AG04449 (cell line): ENCODE data around the gene LIN9.

Experiments
- CTCF ChIA-PET: fragments of 350-600 bp; formaldehyde crosslinking; extraction: SDS; loops from one replicate; lab custom pipeline; 2021; ENCODE audit warnings: antibody characterized with exemption; lab: Yijun Ruan, JAX
- POLR2A ChIA-PET: fragments of 400-600, 350-600 bp; formaldehyde crosslinking; extraction: SDS; loops from one replicate; lab custom pipeline; 2020; ENCODE audit warnings: antibody characterized with exemption, inconsistent platforms; lab: Yijun Ruan, JAX
- DNase-seq: peaks from one replicate; pipeline ENCODE4 v3.0.0-alpha.2; 2010; ENCODE audit warnings: low read depth, low spot score
- H3K4me3 ChIP-seq: 2 replicates; pipeline ENCODE4 v1.5.1; 2011; ENCODE audit warnings: low read depth, mild to moderate bottlenecking, control low read depth, low read length
- TF ChIP-seq, protein P1 (sequence below): IDR thresholded peaks from one replicate; pipeline ENCODE4 v1.5.1; 2011; ENCODE audit warnings: mild to moderate bottlenecking, moderate library complexity, low read length, control low read depth, inconsistent platforms; ENCODE audit not compliant: insufficient read depth; ENCODE audit errors: missing control alignments

The LIN9 gene

GRCh38 chr1:226337276-226337875, 28.4 kb upstream of the LIN9 start:
- POLR2A ChIA-PET: no interaction called here
- H3K4me3 ChIP-seq: no peak overlapping the region
- TF ChIP-seq, protein P1, sequence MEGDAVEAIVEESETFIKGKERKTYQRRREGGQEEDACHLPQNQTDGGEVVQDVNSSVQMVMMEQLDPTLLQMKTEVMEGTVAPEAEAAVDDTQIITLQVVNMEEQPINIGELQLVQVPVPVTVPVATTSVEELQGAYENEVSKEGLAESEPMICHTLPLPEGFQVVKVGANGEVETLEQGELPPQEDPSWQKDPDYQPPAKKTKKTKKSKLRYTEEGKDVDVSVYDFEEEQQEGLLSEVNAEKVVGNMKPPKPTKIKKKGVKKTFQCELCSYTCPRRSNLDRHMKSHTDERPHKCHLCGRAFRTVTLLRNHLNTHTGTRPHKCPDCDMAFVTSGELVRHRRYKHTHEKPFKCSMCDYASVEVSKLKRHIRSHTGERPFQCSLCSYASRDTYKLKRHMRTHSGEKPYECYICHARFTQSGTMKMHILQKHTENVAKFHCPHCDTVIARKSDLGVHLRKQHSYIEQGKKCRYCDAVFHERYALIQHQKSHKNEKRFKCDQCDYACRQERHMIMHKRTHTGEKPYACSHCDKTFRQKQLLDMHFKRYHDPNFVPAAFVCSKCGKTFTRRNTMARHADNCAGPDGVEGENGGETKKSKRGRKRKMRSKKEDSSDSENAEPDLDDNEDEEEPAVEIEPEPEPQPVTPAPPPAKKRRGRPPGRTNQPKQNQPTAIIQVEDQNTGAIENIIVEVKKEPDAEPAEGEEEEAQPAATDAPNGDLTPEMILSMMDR: no peak
- DNase-seq: no peak
- CTCF ChIA-PET: interaction anchor here (1.7 kb wide), 1 partner anchor 212 kb away, joined by 4 read pairs; no protein-coding TSS in a partner anchor

DNA sequence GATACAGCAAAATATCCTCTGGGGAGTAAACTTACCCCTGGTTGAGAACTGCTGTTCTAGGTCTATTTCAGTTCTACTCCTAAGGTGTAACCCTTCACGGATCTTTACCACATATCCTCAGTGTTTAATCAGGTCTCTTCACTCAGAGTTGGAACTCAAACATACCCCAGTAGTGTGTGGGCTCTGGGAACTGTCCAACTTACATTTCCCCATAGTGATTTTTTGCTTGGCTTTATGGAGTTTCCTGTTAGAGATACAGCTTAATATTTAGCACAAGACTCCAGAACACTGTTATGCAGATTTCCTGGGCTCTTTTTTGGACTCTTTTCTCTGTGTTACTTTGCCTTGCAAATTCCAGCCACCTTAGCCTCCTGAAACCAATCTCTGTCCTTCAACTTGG, 26.7 kb upstream of the LIN9 start:
- ChIA-PET POLR2A (no interaction called here), CTCF (no interaction called here)
- H3K4me3 ChIP-seq: no peak overlapping the region
- TF ChIP-seq, protein P1: no peak
- no peak for DNase-seq

DNA sequence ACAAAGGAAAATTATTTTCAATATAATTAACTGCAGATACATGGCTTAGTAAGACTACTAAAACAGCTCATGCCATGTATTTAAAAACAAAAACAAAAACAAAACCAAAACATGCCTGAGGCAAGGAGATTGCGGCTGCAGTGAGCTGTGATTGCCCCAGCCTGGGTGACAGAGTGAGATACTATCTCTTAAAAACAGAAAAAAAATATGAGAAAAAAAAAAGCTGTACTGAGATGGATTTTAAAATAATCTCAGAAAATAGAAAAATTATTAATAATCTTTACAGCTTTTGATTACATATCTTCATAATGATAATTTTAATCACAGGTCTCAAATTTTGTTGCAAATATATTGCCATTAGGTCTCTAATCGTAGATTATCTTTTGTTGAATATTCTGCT, 24.0 kb upstream of the LIN9 start:
- TF ChIP-seq, protein P1: no peak
- DNase-seq: no peak
- ChIA-PET CTCF (interaction anchor here (0.6 to 3.5 kb wide), 12 partner anchors 10 to 213 kb away, joined by 3 to 27 read pairs (median 6); partner anchors contain the start of genes LIN9 and PARP1), POLR2A (no interaction called here)
- no peak overlapping the region for H3K4me3 ChIP-seq

- no peak for DNase-seq
- POLR2A ChIA-PET: no interaction called here
- TF ChIP-seq, protein P1: no peak
- H3K4me3 ChIP-seq: no peak overlapping the region
- CTCF ChIA-PET: no interaction called here
Measured at GRCh38 chr1:226329237-226329636, 20.3 kb upstream of the LIN9 start.

DNA sequence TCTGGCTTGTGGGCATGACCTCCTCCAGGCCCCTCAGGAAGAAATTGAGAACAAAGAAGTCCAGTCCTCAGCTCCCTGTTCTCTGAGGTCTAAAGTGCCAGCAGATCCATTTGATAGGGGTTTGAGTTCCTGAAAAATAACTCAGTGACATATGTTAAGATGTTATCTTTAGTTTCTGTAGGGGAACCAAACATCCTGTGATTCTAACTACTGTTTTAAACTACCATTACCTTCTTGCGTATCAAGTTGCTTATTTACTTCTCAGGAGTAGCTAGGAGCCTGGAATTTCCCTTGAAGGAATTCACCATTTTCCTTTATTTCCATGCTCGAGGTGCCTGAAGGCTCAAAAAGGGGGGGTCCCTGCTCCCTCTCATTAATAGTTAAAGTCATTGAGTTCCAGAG, 18.8 kb upstream of the LIN9 start:
- TF ChIP-seq, protein P1: no peak
- ChIA-PET POLR2A (no interaction called here), CTCF (no interaction called here)
- DNase-seq: no peak
- no peak overlapping the region for H3K4me3 ChIP-seq

DNA sequence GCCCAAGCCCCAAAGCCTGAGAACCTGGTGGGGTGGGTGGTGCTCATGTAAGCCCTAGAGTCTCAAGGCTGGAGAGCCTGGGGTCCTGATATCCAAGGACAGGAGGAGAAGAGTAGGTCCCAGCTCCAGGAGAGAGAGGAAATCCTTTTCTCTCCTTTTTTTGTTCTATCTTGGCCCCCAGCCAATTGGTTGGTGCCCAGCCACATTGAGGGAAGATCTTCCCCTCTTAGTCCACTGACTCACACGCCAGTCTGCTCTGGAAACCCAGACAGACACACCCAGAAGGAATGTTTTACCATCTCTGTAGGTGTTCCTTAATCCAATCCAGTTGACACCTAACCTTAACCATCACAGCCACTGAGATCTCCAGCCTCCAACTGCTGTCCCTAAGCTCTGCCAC, 16.2 kb upstream of the LIN9 start:
- DNase-seq: no peak
- CTCF ChIA-PET: interaction anchor here (1.0 kb wide), 1 partner anchor 1218 kb away, joined by 3 read pairs; no protein-coding TSS in a partner anchor
- no peak overlapping the region for H3K4me3 ChIP-seq
- POLR2A ChIA-PET: no interaction called here
- TF ChIP-seq, protein P1: no peak
